Measurements from ENCODE around the gene MROH2A.
"Not testable (repeated sequence)": the region's sequence is repeated elsewhere in the genome, so short reads cannot be mapped to it uniquely, and the experiment has no call there.

The MROH2A gene, protein sequence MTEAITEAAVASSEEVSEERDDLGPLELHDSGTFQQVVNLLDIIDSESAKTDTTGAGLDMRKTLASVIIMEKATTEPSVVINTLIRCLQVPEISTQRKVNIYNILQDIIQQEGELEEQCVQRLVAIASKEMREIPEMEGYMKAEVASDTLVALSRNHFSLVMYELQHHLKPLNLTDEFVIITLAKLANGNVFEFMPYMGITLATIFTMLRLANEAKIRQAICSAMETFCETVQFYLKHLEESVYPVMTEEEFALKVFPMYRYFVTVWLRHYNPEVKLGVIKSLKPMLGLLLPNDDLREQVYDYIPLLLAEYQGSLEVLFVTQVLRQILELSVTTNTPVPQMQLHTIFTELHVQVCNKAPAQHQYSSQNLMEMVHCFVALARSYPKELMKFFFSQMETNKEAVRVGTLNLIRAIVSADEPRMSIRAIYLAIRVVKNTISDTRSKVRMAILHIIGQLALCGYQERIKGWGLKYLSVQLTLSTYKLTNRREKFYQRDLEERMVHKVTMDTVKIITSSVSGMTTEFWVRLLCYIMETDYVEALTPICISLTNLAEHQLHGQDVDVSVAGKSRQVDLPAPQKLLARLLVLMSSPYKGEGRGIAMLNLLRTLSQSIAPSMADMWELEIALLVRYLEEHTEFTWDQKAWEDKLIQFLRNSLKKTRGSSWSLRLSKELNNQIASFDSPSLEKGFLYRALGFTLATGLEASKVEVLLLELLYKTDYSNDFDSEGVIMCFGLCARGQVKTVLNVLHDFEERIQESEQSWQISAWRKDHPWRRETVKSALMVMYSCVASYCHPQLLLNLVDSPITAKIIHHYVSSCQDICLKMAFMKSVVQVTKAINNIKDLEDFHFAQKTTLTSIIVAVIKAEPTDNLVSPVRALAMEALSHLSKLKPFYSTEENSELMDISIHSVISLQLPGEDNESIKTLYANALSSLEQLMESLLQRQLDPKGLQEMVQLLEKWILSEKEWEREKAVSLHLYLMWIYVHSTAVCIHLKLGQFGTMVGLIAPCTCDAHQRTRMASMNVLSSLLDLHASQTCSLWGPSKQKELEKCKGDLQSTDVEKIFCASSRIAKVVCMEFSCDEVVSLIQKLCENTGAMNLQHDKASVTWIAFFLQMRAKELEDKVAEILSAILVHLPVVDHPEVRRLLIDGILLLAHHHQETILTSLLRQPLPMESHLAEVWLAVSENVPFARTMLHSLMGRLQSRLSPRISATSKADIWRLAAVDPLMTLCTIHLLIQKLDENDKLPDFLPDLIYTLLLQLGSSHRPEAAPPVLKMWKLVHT (N-terminal part only)

DNA sequence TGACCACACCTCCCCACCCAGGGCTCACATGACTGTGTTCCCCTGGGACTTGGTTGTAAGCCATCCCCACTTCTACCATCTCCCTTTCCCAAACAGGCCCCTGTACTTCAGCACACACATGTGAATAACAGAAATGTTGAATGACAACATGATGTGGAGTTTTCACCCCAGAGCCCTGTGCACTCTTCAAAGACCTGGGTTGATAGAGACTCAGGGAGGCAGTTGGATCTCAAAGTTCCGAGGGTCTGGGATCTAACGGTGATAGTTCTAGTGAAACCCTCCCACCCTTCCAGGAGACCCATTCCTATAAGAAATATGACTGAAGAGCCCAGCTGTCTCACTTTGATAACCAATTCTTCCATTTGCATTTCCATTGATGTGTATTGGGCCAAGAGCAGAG, at the start of gene MROH2A:
Gene MROH2A (plus strand): TSS at position 301 of the 400 bp plus-strand sequence. CDS start 1,029 bp downstream, outside the sequence.
- no peak for DNase-seq (ENCODE audit: low spot score)

DNA sequence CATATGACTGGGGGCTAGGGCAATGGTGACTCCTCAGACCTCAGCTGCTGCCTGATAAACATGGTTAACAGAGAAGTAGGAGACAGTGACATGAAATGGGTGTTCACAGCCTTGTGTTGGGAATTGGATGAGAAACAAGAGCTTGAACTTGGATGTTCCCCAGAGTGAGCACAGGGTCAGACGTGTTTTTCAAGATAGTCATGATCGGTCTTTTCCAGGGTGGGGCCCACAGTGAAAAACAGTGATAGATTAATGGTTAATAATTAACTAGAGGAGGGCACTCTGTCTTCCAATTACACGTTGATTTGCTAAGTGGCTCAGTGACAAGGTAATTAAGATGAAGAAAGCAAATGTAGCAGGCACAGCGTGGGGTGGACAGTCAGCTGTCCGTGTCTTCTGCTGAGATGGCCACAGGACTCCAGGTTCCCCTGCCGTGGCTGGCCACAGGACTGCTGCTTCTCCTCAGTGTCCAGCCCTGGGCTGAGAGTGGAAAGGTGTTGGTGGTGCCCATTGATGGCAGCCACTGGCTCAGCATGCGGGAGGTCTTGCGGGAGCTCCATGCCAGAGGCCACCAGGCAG, 49.3 kb upstream of the MROH2A start, which contains the start of gene UGT1A3:
Gene UGT1A3 (plus strand): TSS at position 320 of the 579 bp plus-strand sequence. CDS start 85 bp downstream, at position 405.
- DNase-seq (ENCODE audit: low spot score), result no peak

DNA sequence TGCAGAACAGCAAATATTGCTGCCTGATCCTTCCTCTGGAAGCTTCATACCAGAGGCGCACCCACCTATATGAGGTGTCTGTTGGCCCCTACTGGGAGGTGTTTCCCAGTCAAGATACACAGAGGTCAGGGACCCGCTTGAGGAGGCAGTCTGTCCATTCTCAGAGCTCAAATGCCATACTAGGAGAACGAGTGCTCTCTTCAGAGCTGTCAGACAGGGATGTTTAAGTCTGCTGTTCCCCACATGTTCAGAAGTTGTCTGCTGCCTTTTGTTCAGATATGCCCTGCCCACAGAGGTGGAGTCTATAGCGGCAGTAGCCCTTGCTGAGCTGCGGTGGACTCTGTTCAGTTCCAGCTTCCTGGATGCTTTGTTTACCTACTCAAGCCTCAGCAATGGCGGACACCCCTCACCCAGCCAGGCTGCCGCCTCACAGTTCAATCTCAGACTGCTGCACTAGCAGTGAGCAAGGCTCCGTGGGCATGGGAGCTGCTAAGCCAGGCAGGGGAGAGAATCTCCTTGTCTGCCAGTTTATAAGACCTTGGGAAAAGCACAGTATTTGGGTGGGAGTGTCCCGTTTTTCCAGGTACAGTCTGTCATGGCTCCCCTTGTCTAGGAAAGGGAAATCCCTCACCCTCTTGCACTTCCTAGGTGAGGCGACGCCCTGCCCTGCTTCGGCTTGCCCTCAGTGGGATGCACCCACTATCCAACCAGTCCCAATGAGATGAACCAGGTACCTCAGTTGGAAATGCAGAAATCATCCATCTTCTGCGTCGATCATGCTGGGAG, 41.1 kb upstream of the MROH2A start:
- not testable (repeated sequence) for DNase-seq (ENCODE audit: low spot score)

DNA sequence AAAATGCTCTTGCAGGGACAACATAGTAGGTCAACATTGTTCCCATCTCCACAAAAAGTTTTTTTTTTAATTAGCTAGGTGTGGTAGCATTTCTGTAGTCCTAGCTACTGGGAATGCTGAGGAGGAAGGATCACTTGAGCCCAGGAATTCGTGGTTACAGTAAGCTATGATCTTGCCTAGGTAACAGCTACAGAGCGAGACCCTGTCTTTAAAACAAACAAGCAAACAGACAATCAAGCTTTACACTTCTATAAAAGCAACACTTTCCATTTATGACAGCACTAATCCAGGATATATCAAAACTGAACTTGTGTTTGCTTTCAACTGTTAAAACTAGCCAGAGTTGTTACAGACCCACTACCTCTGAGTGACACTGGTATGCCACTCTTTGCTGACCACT, 37.3 kb upstream of the MROH2A start:
- no peak for DNase-seq (ENCODE audit: low spot score)

DNA sequence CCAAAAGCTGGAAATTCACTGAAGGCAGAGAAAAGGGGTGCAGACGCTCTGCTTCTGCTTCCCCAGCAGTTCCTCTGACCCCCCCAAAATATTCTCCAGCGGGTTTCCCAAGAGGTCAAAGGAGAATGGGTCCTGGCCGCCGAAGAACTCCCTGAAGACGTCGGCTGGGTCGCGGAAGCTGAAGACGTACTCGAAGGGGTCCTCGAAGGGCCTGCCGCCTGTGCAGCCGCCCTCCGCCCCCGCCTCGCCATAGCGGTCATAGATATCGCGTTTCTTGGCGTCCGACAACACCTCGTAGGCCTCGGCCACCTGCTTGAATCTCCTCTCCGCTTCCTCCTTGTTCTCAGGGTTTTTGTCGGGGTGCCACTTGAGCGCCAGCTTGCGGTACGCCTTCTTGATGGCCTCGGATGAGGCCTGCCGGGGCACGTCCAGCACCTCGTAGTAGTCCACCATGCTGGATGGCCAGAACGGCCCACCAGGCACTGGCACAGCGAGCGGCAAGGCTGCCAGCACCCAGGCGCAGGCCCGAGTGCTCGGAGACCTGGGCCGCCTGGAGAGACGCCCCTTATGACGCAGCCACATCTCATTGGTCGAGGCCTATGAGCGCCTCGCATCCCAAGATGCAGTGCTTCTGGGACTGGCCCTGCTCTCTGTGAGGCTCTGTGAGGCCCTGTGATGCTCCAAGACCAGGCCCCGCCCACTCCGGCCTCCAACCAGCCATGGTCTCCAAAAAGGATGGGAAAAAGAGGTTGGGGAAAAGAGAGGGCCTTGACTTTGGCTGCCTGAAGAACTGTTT, 34.5 kb upstream of the MROH2A start:
- DNase-seq (ENCODE audit: low spot score), result no peak

DNA sequence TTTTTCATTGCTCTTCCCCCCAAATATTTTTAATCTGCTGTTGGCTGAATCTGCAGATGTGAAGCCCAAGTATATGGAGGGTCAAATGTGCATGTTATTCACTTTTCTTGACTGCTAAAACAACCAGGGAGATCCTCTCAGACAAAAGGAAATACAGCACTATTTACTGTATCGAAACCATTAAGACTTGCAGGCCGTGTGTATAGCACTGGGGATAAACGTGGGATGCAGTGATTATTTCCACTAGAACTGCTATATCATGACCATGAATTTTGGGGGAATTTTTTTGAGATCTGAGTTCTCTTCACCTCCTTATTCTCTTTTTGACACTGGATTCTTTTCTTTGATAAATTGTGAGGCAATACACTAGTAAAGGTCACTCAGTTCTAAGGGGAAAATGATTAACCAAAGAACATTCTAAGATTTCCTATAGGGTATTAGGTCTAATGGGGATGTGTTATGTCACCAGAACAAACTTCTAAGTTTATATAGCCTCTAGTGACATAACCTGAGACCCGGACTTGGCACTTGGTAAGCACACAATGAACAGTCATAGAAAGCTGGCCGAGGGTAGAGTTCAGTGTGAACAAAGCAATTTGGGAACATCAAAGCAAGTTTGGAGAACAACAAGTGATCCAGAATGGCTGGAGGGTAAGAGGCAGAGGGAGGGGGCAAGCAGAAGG, 32.9 kb upstream of the MROH2A start:
- no peak for DNase-seq (ENCODE audit: low spot score)

DNA sequence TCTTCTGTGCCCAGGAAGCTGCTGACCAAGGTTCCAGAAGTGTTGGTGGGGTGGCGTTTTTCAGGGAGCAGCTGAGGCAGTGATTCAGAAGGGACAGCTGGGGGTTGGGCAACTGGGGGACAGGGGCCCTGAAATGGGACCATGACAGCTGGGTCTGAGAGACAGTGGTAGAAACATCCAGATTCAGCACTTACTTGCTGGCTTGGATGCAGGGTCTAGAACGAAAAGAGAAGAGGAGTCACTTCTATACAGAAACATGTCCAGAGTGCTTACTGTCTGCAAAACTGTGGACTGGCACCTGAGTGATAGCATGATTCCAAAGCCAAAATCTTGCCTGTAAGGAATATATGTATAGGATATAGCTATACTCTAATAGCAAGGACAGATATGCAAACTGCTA, 32.3 kb upstream of the MROH2A start:
- DNase-seq (ENCODE audit: low spot score), result not testable (repeated sequence)

DNA sequence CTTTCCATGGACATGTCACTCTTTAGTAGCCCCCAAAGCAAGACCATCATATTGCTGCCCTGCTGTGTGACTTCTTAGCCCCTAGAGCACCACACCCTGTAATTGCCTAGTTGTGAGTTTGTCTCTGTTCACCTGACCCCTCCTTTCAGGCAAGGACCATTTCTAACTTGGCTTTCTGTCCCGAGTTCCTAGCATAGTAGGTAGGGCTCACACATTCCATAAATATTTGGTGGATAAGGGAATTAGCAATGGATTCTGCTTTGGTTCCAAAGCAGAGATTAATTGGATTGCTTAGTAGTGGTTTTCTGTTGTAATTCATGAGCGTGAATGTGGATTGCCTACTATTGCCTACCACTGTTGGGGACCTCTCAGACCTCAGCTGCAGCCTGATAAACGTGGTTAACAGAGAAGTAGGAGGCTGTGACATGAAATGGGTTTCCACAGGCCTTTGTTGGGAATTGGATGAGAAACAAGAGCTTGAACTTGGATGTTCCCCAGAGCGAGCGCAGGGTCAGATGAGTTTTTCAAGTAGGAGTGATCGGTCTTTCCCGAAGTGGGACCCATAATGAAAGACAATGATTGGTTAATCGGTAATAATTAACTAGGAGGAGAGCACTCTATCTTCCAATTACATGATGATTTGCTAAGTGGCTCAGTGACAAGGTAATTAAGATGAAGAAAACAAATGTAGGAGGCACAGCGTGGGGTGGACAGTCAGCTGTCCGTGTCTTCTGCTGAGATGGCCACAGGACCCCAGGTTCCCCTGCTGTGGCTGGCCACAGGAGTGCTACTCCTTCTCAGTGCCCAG, 31.5 kb upstream of the MROH2A start:
- no peak for DNase-seq (ENCODE audit: low spot score)

DNA sequence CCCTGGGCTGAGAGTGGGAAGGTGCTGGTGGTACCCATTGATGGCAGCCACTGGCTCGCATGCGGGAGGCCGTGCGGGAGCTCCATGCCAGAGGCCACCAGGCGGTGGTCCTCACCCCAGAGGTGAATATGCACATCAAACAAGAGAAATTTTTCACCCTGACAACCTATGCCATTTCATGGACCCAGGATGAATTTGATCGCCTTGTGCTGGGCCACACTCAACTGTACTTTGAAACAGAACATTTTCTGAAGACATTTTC, 30.9 kb upstream of the MROH2A start:
- DNase-seq (ENCODE audit: low spot score), result no peak

DNA sequence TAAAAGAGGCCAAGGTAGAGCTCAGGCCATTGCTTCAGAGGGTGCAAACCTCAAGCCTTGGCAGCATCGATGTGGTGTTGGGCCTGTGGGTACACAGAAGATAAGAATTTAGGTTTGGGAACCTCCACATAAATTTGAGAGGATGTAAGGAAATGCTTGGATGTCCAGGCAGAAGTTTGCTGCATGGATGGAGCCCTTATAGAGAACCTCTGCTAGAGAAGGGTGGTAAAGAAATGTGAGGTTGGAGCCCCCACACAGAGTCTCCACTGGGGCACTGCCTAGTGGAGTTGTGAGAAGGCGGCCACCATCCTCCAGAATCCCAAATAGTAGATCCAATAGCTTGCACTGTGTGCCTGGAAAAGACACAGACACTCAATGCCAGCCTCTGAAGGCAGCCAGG, 27.4 kb upstream of the MROH2A start:
- DNase-seq (ENCODE audit: low spot score), result not testable (repeated sequence)

DNA sequence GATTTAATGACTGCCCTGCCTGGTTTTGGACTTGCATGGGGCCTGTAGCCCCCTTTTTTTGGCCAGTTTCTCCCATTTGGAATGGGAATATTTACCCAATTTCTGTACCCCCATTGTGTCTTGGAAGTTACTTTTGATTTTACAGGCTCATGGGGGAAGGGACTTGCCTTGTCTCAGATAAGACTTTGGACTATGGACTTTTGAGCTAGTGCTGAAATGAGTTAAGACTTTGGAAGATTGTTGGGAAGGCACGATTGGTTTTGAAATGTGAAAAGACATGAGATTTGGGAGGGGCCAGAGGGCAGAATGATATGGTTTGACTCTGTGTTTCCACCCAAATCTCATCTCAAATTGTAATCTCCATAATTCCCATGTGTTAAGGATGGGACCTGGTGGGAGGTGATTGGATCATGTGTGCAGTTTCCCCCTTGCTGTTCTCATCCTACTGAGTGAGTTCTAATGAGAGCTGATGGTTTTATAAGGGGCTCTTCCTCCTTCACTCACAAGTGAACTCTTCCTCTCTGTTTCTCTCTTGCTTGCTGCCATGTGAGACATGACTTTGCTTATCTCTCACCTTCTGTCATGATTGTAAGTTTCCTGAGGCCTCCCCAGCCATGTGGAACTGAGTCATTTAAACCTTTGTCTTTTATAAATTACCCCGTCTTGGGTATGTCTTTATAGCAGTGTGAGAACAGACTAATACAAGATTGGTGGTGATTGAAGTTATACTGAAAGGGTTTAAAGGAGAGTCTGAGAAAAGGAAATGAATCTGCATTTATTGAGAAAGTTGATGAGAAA, 26.7 kb upstream of the MROH2A start:
- not testable (repeated sequence) for DNase-seq (ENCODE audit: low spot score)

DNA sequence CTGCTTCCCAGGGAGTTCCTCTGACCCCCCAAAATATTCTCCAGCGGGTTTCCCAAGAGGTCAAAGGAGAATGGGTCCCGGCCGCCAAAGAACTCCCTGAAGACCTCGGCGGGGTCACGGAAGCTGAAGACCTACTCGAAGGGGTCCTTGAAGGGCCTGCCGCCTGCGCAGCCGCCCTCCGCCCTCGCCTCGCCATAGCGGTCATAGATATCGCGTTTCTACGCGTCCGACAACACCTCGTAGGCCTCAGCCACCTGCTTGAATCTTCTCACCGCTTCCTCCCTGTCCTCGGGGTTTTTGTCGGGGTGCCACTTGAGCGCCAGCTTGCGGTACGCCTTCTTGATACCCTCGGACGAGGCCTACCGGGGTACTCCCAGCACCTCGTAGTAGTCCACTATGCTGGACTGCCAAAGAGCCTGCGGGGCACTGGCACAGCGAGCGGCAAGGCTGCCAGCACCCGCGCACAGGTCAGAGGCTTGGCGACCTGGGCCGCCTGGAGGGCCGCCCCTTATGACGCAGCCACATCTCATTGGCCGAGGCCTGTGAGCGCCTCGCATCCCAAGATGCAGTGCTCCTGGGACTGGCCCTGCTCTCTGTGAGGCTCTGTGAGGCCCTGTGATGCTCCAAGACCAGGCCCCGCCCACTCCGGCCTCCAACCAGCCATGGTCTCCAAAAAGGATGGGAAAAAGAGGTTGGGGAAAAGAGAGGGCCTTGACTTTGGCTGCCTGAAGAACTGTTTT, 23.1 kb upstream of the MROH2A start:
- no peak for DNase-seq (ENCODE audit: low spot score)

DNA sequence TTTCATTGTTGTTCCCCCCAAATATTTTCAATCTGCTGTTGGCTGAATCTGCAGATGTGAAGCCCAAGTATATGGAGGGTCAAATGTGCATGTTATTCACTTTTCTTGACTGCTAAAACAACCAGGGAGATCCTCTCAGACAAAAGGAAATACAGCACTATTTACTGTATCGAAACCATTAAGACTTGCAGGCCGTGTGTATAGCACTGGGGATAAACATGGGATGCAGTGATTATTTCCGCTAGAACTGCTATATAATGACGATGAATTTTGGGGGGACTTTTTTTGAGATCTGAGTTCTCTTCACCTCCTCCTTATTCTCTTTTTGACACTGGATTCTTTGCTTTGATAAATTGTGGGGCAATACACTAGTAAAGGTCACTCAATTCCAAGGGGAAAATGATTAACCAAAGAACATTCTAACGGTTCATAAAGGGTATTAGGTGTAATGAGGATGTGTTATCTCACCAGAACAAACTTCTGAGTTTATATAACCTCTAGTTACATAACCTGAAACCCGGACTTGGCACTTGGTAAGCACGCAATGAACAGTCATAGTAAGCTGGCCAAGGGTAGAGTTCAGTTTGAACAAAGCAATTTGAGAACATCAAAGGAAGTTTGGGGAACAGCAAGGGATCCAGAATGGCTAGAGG, 21.6 kb upstream of the MROH2A start:
- no peak for DNase-seq (ENCODE audit: low spot score)

DNA sequence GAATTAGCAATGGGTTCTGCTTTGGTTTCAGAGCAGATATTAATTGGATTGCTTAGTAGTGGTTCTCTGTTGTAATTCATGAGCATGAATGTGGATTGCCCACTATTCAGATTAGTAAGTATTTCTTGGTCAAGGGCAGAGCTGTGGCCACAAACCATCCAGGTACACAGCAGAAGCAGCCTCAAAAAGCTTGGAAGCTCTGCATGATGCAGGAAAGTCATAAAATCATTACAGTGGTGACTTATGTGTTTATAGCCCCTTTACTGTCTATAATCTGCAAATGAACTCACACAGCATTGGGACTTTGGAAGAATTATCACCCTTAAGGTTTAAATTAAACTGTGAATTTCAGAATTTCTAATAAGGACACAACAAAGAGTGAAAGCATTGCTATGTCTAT, 20.0 kb upstream of the MROH2A start:
- no peak for DNase-seq (ENCODE audit: low spot score)

DNA sequence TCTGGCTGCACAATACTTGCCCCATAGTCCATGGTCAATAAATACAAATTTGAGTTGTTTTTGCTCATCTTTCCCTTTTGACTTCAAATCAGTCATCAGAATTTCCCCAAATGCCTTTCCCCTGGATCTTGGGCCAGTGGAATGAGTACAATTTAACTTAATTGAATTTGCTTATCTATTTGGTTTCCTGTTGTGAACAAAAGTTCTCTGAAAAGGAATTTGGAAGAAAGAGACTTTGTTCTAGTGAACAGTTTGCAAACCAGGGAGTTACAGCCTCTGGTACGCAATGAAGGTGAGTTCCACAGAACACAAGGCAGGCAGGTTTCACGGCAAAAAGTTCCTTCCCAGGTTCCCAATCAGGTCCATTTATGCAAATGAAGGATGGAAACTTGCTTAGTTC, 19.3 kb upstream of the MROH2A start:
- DNase-seq (ENCODE audit: low spot score), result no peak

DNA sequence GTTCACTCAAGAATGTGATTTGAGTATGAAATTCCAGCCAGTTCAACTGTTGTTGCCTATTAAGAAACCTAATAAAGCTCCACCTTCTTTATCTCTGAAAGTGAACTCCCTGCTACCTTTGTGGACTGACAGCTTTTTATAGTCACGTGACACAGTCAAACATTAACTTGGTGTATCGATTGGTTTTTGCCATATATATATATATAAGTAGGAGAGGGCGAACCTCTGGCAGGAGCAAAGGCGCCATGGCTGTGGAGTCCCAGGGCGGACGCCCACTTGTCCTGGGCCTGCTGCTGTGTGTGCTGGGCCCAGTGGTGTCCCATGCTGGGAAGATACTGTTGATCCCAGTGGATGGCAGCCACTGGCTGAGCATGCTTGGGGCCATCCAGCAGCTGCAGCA, 18.1 kb upstream of the MROH2A start, which contains the start of gene UGT1A1:
Gene UGT1A1 (plus strand): TSS at position 228 of the 400 bp plus-strand sequence. CDS start 18 bp downstream, at position 246.
- DNase-seq (ENCODE audit: low spot score), result no peak

Measured in activated CD4-positive, alpha-beta T cell treated with anti-CD3 and anti-CD28 coated beads, Interleukin-2, Interleukin-4, amounts not matched to agents 100 ng/mL and 50 ng/mL, durations not matched to agents 16 hours and 8 hours (primary cell).